Endothelial cell of umbilical vein (primary cell): Measurements from ENCODE around the gene NFKBIE.

ENCODE experiments used
- EZH2 ChIP-seq: IDR thresholded peaks from 2 replicates; pipeline ENCODE4 v1.6.1; 2012; ENCODE audit warnings: borderline replicate concordance, low read depth, mild to moderate bottlenecking, moderate library complexity, low read length, inconsistent platforms; ENCODE audit not compliant: severe bottlenecking
- FOS ChIP-seq: IDR thresholded peaks from 2 replicates; pipeline ENCODE4 v1.6.1; 2011; ENCODE audit warnings: mild to moderate bottlenecking, low read length, moderate library complexity, borderline replicate concordance; ENCODE audit not compliant: insufficient read depth
- GATA2 ChIP-seq: IDR thresholded peaks from 2 replicates; pipeline ENCODE4 v1.7.0; 2011; ENCODE audit warnings: low read depth, mild to moderate bottlenecking, moderate library complexity, mixed read lengths, low read length; ENCODE audit not compliant: insufficient read length, insufficient read depth
- POLR2A ChIP-seq: IDR thresholded peaks from 2 replicates; pipeline ENCODE4 v1.6.1; 2012; ENCODE audit warnings: low read depth, mild to moderate bottlenecking, control low read depth, low read length
- POLR2AphosphoS5 ChIP-seq: IDR thresholded peaks from 2 replicates; pipeline ENCODE4 v1.6.1; 2012; ENCODE audit warnings: low read depth, mild to moderate bottlenecking, control low read depth, low read length, moderate library complexity; ENCODE audit not compliant: insufficient read depth
- TF ChIP-seq, protein P1 (sequence below), 2 donors: IDR thresholded peaks; 1 replicate in 1 of 2; 2 replicates in 1 of 2; pipeline ENCODE4 v1.5.1; 2011; ENCODE audit warnings: low read length in 2 of 2, mild to moderate bottlenecking in 2 of 2, moderate library complexity in 2 of 2, control low read depth in 1 of 2, inconsistent platforms in 1 of 2, low read depth in 1 of 2; ENCODE audit not compliant: insufficient read depth in 1 of 2; ENCODE audit errors: extremely low read depth in 1 of 2
- TF ChIP-seq, protein P2 (sequence below): IDR thresholded peaks from 2 replicates; pipeline ENCODE4 v1.6.1; 2011; ENCODE audit not compliant: insufficient read depth, insufficient read length

DNA sequence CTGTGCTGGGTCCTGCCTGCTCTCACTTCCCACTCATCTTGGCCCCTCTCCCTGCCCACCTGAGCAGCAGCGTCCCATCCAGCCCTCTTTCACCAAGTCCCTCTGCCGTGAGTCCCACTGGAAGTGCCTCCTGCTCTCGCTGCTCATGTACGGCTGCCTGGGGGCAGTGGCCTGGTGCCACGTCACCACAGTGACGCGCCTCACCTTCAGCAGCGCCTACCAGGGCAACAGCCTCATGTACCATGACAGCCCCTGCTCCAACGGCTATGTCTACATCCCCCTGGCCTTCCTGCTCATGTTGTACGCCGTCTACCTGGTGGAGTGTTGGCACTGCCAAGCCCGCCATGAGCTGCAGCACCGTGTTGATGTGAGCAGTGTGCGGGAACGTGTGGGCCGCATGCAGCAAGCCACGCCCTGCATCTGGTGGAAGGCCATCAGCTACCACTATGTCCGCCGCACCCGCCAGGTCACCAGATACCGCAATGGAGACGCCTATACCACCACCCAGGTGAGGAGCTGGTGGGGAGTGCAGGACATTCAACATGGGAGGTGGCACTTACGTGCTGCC lies 7.7 kb upstream of the NFKBIE start:
- TF ChIP-seq, protein P1, sequence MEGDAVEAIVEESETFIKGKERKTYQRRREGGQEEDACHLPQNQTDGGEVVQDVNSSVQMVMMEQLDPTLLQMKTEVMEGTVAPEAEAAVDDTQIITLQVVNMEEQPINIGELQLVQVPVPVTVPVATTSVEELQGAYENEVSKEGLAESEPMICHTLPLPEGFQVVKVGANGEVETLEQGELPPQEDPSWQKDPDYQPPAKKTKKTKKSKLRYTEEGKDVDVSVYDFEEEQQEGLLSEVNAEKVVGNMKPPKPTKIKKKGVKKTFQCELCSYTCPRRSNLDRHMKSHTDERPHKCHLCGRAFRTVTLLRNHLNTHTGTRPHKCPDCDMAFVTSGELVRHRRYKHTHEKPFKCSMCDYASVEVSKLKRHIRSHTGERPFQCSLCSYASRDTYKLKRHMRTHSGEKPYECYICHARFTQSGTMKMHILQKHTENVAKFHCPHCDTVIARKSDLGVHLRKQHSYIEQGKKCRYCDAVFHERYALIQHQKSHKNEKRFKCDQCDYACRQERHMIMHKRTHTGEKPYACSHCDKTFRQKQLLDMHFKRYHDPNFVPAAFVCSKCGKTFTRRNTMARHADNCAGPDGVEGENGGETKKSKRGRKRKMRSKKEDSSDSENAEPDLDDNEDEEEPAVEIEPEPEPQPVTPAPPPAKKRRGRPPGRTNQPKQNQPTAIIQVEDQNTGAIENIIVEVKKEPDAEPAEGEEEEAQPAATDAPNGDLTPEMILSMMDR (IDR thresholded peaks at IDR 0.05; ENCODE audit: extremely low read depth in 1 of 2, insufficient read depth in 1 of 2, low read depth in 1 of 2, low read length in 2 of 2) = no peak
- TF ChIP-seq POLR2AphosphoS5 (no peak), GATA2 (no peak), EZH2 (no peak), POLR2A (no peak), FOS (no peak)
- TF ChIP-seq, protein P2, sequence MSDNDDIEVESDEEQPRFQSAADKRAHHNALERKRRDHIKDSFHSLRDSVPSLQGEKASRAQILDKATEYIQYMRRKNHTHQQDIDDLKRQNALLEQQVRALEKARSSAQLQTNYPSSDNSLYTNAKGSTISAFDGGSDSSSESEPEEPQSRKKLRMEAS = no peak
